NCI-H345 treated with DMSO at 0.1 percent for 48 hours (cell line): Measurements from ENCODE around the gene OR5D14.

Experiments
- DNase-seq: peaks from one replicate; lab custom pipeline; 2025; ENCODE audit not compliant: unreplicated experiment; lab: John Stamatoyannopoulos, UW

The OR5D14 gene

GRCh38 chr11:55795256-55795655 is at the start of gene OR5D14:
Gene OR5D14, plus strand, starts transcription at chr11:55795556. Its CDS starts 0 bp downstream, at chr11:55795556.
- DNase-seq, result no peak

GRCh38 chr11:55773138-55773537 is 22.2 kb upstream of the OR5D14 start, which contains the start of gene OR5D13:
Gene OR5D13, plus strand, starts transcription at chr11:55773438. Its CDS starts 0 bp downstream, at chr11:55773438.
- no peak for DNase-seq

- no peak for DNase-seq
Observed at GRCh38 chr11:55791606-55792005, 3.8 kb upstream of the OR5D14 start.

GRCh38 chr11:55793321-55793720 is 2.0 kb upstream of the OR5D14 start:
- no peak for DNase-seq

- DNase-seq, result no peak
Observed at GRCh38 chr11:55806248-55806647, 10.9 kb downstream of the OR5D14 start.

GRCh38 chr11:55811067-55811466 is 15.7 kb downstream of the OR5D14 start, which contains the start of gene OR5L1:
Gene OR5L1, plus strand, starts transcription at chr11:55811367. Its CDS starts 100 bp downstream, at chr11:55811467.
- no peak for DNase-seq

- no peak for DNase-seq
Observed at GRCh38 chr11:55819330-55819729, 24.0 kb downstream of the OR5D14 start, which contains the start of gene OR5D18. Gene OR5D18, plus strand, starts transcription at chr11:55819630. Its CDS starts 0 bp downstream, at chr11:55819630.

- no peak for DNase-seq
Observed at GRCh38 chr11:55826919-55827318, 31.6 kb downstream of the OR5D14 start, which contains the start of gene OR5L2. Gene OR5L2, plus strand, starts transcription at chr11:55827219. Its CDS starts 0 bp downstream, at chr11:55827219.

- no peak for DNase-seq
Observed at GRCh38 chr11:55838452-55838851, 43.1 kb downstream of the OR5D14 start, which contains the start of gene OR5D16. Gene OR5D16, plus strand, starts transcription at chr11:55838752. Its CDS starts 0 bp downstream, at chr11:55838752.
